Upper lobe of left lung (tissue), 4 donors: ENCODE measurements around the gene UPK3A.

ENCODE experiments used
- CTCF ChIP-seq, 6 experiments: fragments of 450-650 bp in 4 of 6; fragments of 200-600 bp in 2 of 6; sonication (generic) in 2 of 6; IDR thresholded peaks; one replicate each; pipeline ENCODE4 v1.5.1; 2016 to 2019; ENCODE audit warnings: antibody characterized with exemption in 6 of 6
- EP300 ChIP-seq, 4 donors: sonication (generic); formaldehyde crosslinking; IDR thresholded peaks; one replicate each; pipeline ENCODE4 v1.5.1; 2017; ENCODE audit warnings: antibody characterized with exemption in 4 of 4, control low read depth in 2 of 4
- POLR2A ChIP-seq, 4 donors: fragments of 450-650 bp; IDR thresholded peaks; one replicate each; pipeline ENCODE4 v1.5.1; 2016 to 2017; ENCODE audit warnings: antibody characterized with exemption in 4 of 4, mild to moderate bottlenecking in 2 of 4
- POLR2AphosphoS5 ChIP-seq, 2 donors: sonication (generic); formaldehyde crosslinking; IDR thresholded peaks; one replicate each; pipeline ENCODE4 v1.5.1; 2017; ENCODE audit warnings: antibody characterized with exemption in 2 of 2

DNA sequence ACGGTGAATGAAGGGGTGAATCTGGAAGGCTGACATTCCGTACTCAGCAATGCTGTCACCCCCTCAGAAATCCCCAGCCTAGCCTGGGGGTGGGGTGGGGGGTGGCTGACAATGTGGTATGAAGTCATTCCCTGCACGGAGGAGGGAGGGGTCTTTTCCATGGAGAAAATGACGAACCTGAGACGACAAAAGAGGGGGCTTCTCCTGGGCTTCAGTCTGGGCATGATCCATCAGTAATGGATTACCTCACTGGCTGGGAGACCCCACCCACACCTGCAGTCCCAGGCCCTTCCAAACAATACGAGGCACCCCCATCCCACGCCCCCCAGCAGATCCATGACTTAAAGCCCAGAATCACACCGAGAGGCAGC lies 45.1 kb upstream of the UPK3A start:
- no peak for TF ChIP-seq CTCF (IDR thresholded peaks at IDR 0.05)
- no peak for TF ChIP-seq POLR2A (IDR thresholded peaks at IDR 0.05)
- no peak for TF ChIP-seq POLR2AphosphoS5 (IDR thresholded peaks at IDR 0.05)
- no peak for TF ChIP-seq EP300 (IDR thresholded peaks at IDR 0.05)
